ENCODE measurements around the gene ARMCX6. TPM values are rescaled to one million over a fixed set of nuclear protein-coding genes. Genes with fewer than 3 reads are reported as not detected.

ARMCX6 gene
- total and polyA plus RNA-seq, 2 of the 13 experiments (the other 11 are each of a cell fraction or from before 2014, with no cell fraction given), result 19.4 to 23.3 TPM

DNA sequence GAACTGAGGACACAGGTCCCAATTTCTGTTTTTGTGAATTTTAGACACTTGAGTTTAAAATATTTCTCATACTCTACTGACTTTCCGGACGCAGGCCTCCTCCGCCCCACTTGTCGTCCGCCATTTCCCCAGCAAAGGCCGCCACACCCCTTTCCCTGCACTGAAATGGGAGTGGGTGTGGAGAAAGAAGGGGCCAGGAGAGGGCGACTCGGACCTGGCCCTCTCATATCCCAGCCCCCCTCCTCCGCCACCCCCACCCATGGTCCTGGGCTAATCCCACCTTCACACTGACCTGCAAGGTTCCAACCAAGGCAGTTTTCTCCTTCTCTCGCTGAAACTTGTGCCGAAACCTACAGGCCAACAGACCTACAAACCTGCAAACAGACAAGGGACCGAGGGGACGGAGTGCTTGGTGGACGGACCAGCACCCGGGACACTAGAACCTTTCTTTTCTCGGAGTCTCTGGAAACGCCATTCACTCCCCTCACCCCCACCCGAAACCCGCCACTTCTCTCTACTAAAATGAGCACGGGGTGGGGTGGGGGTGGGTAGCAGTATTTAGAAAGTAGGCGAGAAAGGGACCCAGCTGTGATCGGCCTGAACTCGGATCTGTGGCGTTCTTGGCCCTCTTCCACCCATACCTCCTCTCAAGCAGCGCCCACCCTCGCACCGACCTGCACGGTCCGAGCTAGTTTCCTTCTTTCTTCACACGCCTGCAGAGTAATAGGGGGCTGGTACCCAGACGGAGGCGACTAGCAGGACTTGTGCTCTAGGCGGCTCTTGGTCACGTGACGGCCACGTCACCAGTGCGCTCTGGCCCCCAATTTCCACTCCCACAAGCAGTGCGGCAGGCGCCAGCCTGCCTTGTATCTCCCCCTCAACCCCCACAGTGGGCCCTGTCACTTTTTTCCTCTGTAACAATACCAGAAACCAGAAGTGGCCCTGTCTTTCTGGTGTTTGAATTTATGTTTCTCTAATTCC, at the start of gene ARMCX6 (continued):
- TF ChIP-seq FOXC1 (CRISPR knock-in tag; IDR thresholded peaks at IDR 0.05; ENCODE audit: borderline replicate concordance) (no peak), PHF8 (CRISPR knock-in tag; IDR thresholded peaks at IDR 0.05) (peak; percentile 52; the same call in 1 of the 2 replicates), MED13 (CRISPR knock-in tag; IDR thresholded peaks at IDR 0.05) (no peak), ZFX (CRISPR knock-in tag; IDR thresholded peaks at IDR 0.05; ENCODE audit: low read depth) (peak; percentile 37), ARID4A (CRISPR knock-in tag; IDR thresholded peaks at IDR 0.05; ENCODE audit: borderline replicate concordance) (no peak; the same call in 1 of the 2 replicates), CENPT (CRISPR knock-in tag; IDR thresholded peaks at IDR 0.05; ENCODE audit: low read depth) (no peak), CREB1 (IDR thresholded peaks at IDR 0.05) (peak; percentile 64), CREB1 (CRISPR knock-in tag; IDR thresholded peaks at IDR 0.05) (peak; percentile 81), KDM5B (CRISPR knock-in tag; IDR thresholded peaks at IDR 0.05; ENCODE audit: borderline replicate concordance) (no peak), JUN (CRISPR knock-in tag; IDR thresholded peaks at IDR 0.05) (no peak), DMAP1 (CRISPR knock-in tag; IDR thresholded peaks at IDR 0.05) (peak; percentile 33; the same call in 1 of the 2 replicates), GABPB1 (CRISPR knock-in tag; IDR thresholded peaks at IDR 0.05) (no peak), PRMT3 (CRISPR knock-in tag; IDR thresholded peaks at IDR 0.05; ENCODE audit: borderline replicate concordance, low read depth) (no peak), ZFYVE20 (CRISPR knock-in tag; IDR thresholded peaks at IDR 0.05; ENCODE audit: borderline replicate concordance, low read depth) (no peak), KDM3A (CRISPR knock-in tag; IDR thresholded peaks at IDR 0.05; ENCODE audit: low read depth) (no peak), NR2F6 (IDR thresholded peaks at IDR 0.05) (no peak), NR2F6 (CRISPR knock-in tag; IDR thresholded peaks at IDR 0.05) (no peak), ZNF180 (CRISPR knock-in tag; IDR thresholded peaks at IDR 0.05; ENCODE audit: borderline replicate concordance, low read depth) (no peak), HMG20A (CRISPR knock-in tag; IDR thresholded peaks at IDR 0.05; ENCODE audit: borderline replicate concordance) (no peak), BRCA1 (CRISPR knock-in tag; IDR thresholded peaks at IDR 0.05) (no peak), FIP1L1 (IDR thresholded peaks at IDR 0.05; ENCODE audit: borderline replicate concordance, insufficient read depth, low read depth, low read length) (no peak)
- TF ChIP-seq, protein P1, sequence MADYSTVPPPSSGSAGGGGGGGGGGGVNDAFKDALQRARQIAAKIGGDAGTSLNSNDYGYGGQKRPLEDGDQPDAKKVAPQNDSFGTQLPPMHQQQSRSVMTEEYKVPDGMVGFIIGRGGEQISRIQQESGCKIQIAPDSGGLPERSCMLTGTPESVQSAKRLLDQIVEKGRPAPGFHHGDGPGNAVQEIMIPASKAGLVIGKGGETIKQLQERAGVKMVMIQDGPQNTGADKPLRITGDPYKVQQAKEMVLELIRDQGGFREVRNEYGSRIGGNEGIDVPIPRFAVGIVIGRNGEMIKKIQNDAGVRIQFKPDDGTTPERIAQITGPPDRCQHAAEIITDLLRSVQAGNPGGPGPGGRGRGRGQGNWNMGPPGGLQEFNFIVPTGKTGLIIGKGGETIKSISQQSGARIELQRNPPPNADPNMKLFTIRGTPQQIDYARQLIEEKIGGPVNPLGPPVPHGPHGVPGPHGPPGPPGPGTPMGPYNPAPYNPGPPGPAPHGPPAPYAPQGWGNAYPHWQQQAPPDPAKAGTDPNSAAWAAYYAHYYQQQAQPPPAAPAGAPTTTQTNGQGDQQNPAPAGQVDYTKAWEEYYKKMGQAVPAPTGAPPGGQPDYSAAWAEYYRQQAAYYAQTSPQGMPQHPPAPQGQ (CRISPR knock-in tag; IDR thresholded peaks at IDR 0.05; ENCODE audit: borderline replicate concordance), result no peak
